GM18519 (cell line): ENCODE results near the gene ZBTB7A.

Experiments
- ATAC-seq: cut with Tn5 transposase; IDR thresholded peaks from one replicate; pipeline ENCODE4 v1.9.1; 2021; ENCODE audit warnings: mild to moderate bottlenecking, moderate library complexity; ENCODE audit not compliant: unreplicated experiment, low FRiP score

The ZBTB7A gene

DNA sequence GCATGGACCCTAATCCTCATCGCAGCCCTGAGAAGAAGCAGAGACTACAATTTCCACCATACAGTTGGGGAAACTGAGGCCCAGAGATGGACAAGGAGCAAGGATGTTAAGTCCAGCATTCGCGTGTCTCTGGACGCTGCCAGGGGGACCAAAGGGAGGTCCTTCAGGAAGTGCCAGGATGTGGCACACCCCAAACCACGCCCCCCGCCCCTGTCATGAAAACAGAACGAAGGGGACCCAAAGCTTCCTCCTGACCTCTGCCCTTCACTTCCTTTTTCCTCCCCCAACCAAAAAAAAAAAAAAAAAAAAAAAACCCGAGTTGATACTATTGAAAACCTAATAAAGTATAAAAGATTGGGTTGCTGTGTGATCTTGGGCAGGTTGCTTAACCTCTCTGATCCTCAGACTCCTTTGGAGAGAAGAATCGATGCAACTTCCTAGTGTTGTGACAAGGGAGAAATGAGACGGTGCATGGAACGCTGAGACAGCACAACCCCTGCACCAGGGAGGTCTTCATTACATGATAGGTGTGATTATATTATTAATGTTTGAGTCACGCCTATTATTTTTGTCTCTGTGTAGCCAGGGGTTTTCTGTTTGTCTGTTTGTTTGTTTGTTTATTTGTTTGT is 2.7 kb upstream of the ZBTB7A start:
- ATAC-seq, result no peak

DNA sequence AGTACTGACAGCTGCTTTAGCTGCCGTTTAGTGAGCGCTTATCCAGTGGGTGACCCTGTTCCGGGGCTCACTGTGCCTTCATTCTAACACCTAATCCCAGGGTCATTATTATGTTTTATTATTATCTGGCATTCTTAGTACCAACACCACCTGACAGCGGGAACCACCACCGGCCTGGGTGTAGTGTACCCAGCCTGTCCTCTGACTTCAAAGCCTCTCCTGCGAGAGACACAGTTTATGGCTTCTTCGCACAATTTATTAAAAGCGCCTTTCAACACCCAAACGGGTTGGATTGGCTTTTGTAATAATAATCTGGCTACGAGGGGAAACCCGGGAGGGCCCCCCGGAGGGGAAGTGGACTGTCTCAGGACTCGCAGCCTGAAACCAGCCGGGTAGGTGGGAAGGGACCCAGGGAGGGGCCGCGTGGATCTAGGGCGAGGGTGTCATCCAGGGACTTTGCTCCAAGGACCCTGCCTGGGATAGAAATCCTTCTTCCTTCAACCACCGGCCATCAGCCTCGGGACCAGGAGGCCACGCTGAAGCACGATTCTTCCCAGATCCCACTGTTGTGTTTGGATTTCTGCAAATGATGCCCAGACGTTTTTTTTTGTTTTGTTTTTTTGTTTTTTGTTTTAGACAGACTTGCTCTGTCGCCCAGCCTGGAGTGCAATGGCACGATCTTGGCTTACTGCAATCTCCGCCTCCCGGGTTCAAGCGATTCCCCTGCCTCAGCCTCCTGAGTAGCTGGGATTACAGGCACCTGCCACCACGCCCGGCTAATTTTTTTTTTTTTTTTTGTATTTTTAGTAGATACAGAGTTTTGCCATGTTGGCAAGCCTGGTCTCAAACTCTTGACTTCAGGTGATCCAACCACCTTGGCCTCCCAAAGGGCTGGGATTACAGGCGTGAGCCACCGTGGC is 1.6 kb upstream of the ZBTB7A start:
- no peak for ATAC-seq

DNA sequence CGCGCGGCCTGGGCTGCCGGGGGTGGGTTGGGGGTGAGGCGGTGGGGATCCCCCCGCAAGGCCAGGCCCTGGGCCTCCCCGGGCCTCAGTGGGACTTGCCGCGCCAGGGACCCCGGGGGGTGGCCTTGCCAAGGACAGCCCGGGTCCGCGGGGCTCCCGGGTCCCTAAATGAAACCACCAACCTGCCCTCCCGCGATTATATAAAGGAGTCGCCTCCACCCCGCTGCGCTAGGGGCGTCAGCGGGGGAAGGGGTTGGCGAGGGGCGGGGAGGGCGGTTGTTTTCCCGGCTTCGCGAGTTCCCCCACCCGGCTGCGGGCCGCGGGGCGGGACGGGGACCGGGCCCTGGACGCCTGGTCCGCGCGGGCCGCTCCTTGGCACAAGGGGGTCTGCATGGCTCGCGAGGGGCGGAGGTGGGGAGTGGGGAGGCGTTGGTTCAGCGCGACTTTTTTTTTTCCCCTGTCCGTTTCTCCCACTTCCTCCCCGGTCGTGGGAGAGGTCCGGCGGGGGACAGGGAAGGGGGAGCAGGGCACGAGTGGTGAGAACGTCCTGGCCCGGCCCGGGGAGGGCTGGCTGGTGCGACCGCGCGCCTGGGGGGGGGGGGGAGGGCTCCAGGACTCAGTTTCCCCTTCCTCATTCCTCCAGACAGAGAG is 822 bp upstream of the ZBTB7A start:
- ATAC-seq, result no peak

DNA sequence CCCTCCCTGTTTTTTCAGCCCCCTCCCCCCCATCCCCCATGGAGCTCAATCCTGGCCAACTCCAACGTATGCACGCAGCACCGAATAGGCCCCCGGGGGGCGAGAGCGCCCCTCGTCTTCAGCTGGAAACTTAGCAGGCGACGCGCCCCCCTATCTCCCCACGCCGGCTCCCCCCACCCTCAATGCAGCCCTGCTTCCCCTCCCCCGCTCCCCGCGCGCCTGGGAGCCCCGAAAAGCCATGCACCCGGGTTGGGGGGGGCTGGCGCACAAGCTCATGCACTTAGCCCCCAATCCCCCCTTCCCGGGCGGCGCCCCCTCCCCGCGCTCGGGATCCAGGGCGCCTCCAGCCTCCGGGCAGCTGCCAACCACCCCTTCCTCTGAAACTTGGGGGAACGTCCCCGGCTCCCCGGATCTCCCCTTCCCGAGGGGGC is 508 bp downstream of the ZBTB7A start:
- no peak for ATAC-seq

DNA sequence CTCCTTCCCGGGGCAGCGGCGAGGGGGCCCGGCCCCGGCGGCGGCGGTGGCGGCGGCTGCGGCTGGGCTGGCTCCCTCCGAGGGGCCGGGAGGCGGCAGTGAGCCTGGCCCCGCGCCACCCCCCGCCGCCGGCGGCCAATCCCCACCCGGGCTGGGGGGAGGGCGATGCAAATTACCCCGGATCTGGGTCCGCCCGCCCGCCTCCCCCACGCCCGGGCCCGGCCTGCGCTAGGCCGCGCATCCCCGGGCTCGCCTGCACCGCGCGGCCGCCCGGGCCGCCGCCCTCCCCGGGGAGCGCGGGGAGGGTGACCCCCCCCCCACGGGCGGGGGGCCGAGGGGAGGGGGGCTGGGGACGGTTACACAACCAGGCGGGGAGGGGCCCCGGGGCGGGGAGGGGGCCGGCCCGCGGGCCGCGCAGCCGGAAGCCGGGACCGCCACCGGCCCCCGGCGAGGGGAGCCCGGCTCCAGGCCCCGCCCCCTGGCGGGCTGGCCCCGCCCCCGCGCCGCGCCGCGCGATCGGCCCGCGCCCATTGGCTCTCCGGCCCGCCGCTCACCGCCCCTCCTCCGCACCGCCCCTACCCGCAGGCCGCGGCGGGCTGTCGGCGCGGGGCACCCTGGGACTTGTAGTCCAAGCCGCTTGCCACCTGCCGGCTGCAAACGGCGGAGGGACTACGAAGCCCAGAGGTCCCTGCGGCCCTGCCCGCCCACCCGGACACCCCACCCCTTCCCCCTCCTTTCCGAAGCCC is 1.1 kb downstream of the ZBTB7A start:
- ATAC-seq, result peak; percentile 54

DNA sequence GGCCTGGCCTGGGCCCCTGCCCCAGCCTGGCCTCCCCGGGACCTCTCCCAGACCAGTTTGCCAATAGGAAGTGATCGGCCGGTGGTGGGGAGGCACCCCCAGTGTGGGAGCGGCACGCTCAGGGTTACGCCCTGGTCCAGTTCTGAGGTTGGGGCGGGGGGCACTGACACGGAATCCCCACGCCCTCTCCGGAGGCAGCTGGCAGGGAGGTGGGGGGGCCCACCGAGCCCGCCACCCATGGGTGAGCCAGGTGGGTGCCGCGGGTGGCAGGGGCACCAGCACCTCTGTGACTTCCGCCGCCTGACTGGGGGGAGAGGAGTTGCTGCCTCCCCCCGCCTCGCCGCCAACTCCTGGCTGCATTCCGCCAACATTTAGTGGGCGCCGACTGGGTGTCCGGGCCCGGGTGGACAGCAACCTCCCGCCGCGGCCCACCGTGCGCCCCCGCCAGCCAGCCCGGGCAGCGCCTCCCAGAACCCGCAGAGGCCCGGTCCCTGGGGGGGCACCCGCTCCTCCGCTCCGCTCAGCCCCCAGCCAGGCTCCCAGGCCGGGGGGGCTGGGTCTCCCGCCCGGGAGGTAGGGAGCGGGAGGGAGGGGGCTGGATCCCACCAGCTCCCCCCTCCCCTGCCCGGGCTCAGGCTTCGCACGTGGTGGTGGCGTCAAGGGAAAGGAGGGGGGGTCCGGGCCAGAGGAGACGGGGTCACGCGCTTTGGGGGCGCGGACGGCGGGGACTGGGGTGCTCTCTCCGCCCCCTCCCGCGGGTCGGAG is 2.0 kb downstream of the ZBTB7A start:
- ATAC-seq, result peak; percentile 2

DNA sequence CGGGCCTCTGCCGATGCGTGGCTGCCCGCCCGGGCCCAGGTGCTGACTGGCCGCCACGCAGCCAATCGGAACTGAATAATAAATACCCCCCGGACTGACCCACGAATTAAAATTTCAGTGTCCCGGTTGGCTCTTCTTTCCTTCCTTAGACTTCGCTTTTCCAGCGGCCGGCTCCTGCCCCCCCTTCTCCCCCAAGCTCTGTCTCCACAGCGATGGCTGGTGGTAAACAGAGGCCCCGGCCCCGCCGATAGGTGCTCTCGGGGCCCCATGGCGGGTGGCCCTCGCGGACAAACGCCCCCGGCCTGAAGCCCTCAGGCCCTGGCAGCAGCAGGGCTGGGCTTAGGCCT is 2.6 kb downstream of the ZBTB7A start:
- no peak for ATAC-seq

DNA sequence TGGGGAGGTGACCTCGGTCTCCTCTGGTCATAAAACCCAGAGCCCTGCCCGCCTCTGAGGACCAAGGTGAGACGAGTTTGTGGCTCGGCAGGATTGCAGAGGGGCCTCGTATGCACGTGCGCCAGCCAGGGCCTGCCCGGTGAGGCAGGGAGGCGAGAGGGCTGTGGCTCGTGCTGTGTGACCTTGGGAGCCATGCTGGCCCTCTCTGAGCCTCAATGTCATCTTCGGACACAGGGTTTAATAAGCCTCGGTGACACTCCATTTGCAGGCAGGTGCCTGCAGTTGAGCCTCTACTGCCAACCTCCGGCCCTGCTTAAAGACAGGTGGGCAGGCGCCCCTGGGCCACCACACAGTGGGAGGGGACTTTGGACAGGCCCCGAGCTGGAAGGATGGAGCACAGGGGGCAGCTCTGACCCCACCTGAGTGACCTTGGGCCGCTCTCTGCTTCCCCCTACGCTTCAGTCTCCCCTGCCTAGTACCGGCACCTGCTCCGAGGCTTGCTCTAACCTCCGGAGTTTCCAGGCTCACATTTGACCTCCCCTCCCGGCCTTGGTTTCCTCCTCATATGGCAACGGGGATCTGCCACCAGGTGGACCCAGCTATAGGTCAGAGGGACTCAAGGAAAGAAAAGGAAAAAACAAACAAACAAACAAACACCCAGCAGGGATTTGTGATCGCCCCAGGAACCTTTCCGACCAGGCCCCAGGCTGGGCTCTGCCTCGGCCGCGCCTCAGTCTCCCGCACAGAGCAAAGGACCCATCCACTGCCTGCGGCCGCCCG is 3.1 kb downstream of the ZBTB7A start:
- ATAC-seq, result no peak

DNA sequence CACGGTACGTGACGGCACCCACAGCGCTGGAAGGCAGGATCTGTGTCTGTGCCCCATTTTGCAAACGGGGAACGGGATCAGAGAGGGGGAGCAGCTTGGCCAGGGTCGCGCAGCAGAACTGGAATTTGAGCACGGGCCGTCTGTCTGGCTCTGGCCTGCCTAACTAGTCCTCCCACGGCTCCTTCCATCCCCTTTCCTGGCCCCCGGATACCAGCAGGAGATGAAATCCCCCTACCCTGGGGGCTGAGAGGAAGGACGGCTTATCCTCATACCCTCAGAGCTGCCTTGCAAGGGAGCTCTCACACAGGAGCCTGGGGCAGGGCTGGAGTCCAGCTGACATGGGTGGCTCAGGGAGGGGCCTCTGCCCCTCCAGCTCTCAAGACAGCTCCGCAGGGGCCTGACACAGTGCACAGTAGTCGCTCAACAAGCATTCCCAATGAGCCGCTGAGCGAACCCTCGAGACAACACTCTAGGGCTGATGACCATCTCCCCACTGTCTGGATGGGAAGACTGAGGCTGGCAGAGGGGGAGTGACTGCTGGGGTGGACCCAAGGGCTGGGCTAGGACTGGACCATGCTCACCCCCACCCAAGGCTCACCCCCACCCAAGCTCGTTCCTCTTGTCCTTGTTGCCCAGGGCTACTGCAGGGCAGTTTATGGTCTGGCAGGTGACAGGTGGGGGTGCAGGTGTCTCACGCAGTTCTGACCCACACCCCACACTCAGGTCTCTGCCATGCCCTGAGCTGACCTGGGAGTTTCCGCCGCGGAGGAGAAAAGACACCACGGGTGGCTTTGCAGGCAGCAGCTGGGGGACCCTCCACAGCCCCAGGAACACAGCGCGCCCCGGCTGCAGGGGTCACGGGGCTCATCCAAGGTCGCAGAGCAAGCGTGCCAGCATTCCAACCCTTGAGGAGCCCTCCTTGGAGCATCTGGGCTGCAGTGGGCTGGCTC is 4.0 kb downstream of the ZBTB7A start:
- no peak for ATAC-seq

DNA sequence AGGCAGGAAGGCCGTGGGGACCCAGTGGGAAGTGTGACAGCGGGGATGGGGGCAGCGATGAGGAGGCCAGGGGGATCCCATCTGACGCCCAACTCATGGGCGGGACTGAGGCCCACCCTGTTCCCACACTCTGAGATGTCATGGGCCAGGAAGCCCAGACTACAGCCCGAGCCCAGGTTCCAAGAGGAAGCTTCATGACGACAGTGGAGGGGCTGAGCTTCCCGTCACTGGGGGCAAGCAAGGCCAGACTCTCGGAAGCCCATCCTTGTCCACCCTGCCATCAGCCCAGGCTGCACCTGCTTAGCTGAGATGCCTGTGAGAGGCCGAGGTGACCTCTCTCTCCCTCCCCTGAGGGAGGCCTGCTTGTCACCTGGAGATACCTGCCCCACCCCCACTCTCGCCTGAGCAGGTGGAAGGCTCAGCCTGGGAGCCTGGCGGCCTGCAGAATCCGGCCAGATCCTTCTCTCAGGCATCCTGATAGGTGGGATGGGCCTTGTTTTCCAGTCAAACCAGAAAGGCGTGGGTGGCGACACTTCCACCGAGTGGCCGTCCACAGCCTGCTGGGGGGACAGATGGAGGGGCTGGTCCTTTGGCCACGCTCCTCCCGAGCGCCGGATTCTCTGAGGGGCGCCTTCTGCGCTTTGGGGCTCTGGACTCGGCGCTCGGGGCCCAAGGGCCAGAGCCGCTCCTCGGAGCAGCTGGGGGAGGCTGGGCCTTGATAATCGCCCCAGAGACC is 4.8 kb downstream of the ZBTB7A start:
- ATAC-seq, result no peak

DNA sequence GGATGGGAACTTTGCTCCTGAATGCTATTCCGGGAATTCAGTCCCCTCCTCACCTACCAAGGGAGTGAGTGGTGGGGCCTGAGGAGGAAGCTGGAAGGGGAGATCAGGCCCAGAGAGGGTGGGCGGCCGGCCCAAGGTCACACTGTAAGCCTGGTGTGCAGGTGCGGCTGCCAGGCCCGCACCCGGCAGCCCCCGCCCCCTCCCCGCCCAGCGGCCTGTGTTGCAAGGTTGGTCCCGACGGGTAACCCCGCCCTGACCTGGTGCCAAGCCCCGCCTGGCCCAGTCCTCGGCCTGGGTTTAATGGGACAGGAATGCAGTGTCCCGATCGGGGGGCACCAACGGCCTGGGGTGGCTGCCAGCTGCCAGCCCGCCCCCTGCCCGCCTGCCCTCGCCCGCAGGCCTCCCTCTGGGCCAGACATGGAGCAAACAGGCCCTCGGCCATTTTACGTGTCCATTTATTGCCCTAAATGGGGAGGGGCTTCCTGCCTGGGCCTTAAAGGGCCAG is 5.5 kb downstream of the ZBTB7A start:
- ATAC-seq, result no peak

DNA sequence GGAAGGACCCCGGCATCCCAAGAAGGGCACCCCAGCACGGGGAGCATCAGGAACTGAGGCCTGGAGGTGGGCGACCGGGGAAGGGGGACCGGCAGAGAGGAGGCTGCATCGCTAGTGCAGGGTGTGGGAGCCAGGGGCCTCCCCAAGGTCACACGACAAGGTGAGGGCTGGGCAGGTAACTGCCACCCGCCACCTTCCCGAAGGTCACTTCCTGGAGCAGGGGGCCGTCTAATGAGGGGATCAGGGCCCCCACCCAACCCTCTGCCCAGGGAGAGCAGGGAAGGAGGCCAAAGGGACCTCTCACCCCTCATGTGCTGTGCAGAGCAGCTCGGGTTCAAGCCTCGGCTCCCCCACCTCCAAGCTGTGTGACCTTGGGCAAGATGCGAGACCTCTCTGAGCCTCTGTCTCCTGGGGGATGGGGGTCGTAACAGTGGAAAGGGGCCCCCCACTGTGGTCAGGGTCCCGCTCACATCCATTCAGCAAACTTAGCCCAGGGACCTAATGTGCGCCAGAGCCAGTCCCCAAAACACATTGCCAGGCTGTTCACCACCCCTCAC is 6.0 kb downstream of the ZBTB7A start:
- ATAC-seq, result no peak

DNA sequence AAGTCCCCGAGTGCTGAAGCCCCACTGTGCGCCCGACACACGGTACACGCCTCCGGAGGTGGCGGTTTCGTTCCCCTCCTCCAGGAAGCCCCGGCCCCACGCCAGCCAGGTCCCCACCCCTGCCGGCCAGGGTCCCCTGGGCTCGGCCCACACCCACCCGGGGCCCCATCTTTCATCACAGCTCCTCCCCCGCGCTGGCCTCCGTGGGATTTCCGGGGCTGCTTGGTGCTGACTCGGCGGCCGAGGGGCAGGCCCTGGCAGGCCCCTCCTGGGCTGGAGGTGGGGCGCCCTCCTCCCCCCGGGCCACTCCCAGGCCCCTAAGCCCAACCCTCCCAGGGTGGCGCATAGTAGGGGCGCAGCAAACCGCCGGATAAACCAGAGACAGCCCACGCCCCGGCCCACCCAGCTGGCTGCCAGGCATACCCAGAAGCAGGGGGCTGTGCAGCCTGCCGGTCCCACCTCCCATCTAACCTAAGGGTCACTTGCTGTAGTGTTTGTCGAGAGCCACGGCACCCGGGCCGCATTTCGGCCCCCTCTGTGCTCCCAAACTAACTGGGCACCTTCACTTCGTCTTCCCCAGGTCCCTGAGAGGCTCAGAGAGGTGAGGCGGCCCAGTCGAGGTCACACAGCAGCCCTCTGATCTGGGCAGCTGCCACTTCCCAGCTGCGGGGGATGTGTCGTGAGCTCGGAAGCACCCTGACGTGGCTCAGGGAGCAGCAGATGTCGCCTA is 6.6 kb downstream of the ZBTB7A start:
- ATAC-seq, result no peak

DNA sequence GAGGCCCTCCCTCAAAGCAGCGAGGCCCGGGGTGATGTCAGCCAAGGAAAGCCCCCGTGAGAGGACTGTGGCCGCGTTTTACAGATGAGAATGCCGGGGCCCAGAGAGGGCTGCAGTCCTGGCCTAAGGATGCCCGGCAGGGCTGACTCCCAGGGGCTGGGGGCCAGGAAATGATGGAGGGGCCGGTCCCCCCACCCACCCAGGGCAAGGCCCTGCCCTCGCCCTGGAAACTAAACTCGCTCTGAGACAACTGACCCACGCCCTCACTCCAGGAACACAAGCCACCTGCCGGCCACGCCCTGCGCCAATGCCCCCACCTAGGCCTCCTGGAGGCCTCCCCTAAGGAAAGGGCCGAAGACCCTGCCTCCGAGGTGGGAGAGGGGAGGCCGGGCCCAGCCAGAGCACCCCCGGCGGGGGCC is 7.2 kb downstream of the ZBTB7A start:
- ATAC-seq, result no peak

DNA sequence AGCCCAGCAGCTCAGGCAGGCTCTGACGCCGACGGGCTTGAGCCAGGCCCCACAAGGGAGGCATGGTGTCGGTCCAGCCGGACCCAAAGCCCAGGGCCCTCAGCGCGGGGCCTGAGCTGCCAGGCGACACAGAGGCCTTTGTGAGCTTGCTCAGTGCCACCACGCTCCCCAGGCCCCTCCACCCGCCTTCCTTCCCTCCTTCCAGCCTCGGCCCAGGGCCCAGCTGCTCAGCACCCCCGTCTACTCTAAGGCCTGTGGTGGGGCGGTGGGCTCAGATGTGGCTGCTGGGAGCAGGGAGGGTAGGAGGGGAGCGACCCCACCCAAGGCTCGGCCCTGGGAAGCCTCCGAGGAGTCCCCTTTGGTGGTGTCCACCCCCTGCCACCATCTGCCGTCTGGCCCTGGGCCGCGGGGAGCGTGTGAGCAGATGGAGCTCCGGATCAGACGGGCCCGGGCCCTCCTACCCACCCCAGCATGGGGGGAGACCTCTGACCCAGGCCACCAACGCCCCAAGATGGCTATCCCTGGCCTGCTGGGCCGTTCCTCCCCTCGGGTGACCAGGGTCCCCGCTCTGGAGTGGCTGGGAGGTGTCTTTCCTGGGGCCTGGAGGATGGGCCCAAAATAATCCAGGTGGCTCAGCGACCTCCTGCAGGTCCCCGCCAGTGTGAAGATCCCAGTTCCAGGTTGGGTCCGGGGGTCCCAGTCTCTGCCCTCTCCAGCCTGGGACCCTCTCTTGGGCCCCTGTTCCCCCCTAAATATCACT is 7.8 kb downstream of the ZBTB7A start:
- ATAC-seq, result no peak
